Measurements from ENCODE around the gene VAMP1. TPM values are rescaled to one million over a fixed set of nuclear protein-coding genes. Genes with fewer than 3 reads are reported as not detected.

Gene VAMP1
- total RNA-seq, 1 donor from 2014 or later, result 5.3 TPM

DNA sequence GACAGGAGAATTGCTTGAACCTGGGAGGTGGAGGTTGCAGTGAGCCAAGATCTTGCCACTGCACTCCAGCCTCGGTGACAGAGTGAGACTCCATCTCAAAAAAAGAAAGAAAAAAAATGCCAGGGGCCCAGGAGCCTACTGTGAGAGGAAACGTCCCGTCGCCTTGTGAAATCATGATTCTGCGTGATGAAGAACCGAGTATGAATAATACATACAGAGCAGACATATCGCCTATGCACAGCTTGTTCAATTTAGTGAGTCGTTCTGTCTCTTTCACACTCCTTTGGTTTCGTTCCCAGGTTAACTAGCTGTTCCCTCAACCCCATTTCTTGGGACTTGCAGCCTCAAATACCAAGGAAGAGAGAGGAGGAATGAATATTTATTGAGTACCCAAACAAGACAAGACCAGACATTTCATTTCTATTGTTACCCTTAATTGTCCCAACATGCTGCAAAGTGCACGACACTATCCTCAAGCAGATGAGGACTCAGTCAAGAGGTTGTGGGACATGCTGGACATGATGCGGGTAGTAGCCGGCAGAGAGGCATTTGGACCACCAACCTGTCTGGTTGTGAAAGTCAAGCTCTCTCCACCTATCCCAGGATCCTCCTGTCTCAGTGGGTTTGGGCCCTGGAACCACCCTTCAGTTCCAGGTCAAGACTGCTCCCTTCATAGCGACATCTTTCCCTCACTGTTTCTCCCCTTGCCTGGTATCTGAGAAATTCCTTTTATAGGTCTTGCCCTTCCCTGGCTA, 34.3 kb downstream of the VAMP1 start:
- Mint-ChIP-seq H3K36me3 (ENCODE audit: low read depth) (no peaks in the 10 kb centered on the region), H3K4me1 (ENCODE audit: low read depth) (peaks cover 4% of the 10 kb centered on the region), H3K27ac (ENCODE audit: unreplicated experiment) (no peak overlapping the region), H3K27me3 (ENCODE audit: low read depth) (no peaks in the 10 kb centered on the region), H3K9me3 (ENCODE audit: low read depth) (no peaks in the 10 kb centered on the region), H3K4me3 (ENCODE audit: unreplicated experiment) (no peak overlapping the region)
- TF ChIP-seq, protein P1, sequence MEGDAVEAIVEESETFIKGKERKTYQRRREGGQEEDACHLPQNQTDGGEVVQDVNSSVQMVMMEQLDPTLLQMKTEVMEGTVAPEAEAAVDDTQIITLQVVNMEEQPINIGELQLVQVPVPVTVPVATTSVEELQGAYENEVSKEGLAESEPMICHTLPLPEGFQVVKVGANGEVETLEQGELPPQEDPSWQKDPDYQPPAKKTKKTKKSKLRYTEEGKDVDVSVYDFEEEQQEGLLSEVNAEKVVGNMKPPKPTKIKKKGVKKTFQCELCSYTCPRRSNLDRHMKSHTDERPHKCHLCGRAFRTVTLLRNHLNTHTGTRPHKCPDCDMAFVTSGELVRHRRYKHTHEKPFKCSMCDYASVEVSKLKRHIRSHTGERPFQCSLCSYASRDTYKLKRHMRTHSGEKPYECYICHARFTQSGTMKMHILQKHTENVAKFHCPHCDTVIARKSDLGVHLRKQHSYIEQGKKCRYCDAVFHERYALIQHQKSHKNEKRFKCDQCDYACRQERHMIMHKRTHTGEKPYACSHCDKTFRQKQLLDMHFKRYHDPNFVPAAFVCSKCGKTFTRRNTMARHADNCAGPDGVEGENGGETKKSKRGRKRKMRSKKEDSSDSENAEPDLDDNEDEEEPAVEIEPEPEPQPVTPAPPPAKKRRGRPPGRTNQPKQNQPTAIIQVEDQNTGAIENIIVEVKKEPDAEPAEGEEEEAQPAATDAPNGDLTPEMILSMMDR (IDR thresholded peaks at IDR 0.05), result no peak
- no peak for DNase-seq (ENCODE audit: low spot score)

DNA sequence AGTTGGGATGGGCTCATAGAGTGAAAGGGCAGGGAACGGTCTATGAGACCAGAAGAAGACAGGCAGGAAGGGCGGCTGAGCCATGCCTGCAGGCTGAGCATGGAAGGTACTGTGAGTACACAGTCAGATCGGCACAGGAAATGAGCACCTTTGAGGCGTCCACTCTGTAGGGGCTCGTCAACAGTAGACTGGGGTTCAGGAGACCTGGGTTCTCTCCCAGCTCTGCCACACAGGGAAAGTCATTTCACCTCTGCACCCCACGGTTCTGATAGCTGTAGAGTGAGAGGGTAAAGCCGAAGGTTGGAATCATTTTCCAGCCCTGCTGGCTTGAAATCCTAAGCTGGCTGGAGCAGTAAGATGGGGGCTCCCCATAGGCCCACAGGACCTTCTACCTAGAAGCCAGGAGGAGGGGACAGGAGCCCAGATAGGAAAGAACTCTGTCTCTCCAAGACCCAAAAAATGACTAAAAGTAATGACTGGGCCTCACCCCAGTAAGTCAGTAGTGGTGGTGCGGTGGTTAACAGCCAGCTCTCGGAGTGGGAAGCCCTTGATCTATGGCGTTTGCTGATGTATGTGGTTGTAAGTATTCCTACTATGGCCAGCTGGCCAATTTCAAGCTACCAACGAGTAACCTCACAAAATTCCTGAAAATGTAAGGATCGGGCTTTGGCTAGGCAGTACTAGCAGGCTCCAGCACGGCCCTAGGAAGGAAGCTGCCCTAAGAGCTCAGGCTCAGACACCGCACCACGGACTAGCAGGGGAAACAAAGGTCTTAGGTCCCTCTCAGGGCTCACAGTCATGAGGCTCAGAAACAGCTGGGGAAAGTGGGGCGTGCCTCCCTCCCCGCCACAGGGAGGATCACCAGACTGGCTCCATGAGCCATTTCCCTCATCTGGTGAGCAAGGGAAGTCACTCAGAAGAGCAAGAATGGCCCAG, 36.0 kb downstream of the VAMP1 start:
- Mint-ChIP-seq H3K9me3 (ENCODE audit: low read depth) (no peaks in the 10 kb centered on the region), H3K27ac (ENCODE audit: unreplicated experiment) (no peak overlapping the region), H3K27me3 (ENCODE audit: low read depth) (no peaks in the 10 kb centered on the region), H3K36me3 (ENCODE audit: low read depth) (no peaks in the 10 kb centered on the region), H3K4me1 (ENCODE audit: low read depth) (peaks cover 20% of the 10 kb centered on the region), H3K4me3 (ENCODE audit: unreplicated experiment) (no peak overlapping the region)
- TF ChIP-seq, protein P1 (IDR thresholded peaks at IDR 0.05), result no peak
- DNase-seq (ENCODE audit: low spot score), result no peak

DNA sequence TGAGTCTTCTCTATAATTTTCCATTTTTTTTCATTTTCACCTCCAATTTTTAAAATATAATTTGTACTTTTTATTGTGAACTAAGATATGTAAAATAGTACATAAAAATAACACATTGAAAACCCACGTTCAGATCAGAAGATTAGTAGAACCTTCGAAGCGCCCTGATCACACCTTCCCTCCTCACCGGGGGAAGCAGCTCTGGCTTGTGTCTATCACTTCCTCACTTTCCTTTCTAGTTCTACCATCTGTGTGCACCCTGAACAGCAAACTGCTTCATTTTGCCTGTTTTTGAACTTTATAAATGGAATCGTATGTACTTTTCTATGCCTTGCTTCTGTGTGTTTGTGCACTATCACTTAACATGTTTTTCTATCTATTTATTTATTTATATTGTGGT, 37.5 kb downstream of the VAMP1 start:
- no peaks in the 10 kb centered on the region for H3K36me3 Mint-ChIP-seq (ENCODE audit: low read depth)
- no peaks in the 10 kb centered on the region for H3K27me3 Mint-ChIP-seq (ENCODE audit: low read depth)

DNA sequence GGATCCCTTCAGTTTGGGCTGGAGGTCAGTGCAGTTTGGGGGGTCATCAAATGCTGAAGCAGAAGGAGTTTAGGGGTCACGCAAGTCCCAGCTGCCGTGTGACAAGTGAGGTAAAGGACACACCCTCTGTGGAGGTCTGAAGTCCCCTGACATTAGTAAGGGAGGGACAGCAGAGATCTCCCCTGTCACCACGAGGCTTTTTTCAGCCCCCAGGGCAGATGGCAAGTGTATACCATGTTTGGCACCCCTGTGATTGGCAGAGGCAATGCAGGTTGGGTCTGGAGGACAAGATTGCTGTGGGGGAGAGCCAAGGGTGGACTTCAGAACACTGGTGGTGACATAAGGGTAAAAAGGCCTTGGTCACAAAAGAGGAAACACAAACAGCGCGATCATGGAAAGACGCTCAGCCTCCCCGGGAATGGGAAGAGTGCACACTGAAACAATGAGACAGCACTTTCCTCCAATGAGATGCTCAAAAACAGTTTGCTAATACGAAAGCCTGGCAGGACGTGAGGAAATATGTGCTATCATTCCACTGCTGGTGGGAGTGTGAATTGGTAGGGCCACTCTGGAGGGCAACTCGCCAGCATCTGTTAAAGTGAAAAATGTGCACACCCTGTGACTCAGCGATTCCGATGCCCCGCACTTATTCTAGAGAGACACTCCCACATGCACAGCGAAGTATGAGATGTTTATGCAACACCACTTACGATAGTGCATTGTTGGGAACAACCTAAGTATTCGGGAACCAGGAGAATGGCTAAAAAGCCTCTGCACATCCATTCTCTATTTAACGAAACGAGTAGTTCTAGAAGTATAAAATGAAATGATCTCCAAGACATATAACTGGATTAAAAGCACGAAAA, 40.1 kb downstream of the VAMP1 start:
- no peaks in the 10 kb centered on the region for H3K27me3 Mint-ChIP-seq (ENCODE audit: low read depth)
- no peaks in the 10 kb centered on the region for H3K9me3 Mint-ChIP-seq (ENCODE audit: low read depth)
- DNase-seq (ENCODE audit: low spot score), result no peak
- H3K36me3 Mint-ChIP-seq (ENCODE audit: low read depth), result no peaks in the 10 kb centered on the region
- TF ChIP-seq, protein P1 (IDR thresholded peaks at IDR 0.05), result no peak
- peaks cover 20% of the 10 kb centered on the region for H3K4me1 Mint-ChIP-seq (ENCODE audit: low read depth)
- peak overlapping the region; percentile 50 for H3K4me3 Mint-ChIP-seq (ENCODE audit: unreplicated experiment)
- H3K27ac Mint-ChIP-seq (ENCODE audit: unreplicated experiment), result peak overlapping the region; percentile 93

More for the DNA sequence above, 37.5 kb downstream of the VAMP1 start:
- no peak for DNase-seq (ENCODE audit: low spot score)
- TF ChIP-seq, protein P1 (IDR thresholded peaks at IDR 0.05), result no peak
- H3K4me3 Mint-ChIP-seq (ENCODE audit: unreplicated experiment), result no peak overlapping the region
- no peaks in the 10 kb centered on the region for H3K9me3 Mint-ChIP-seq (ENCODE audit: low read depth)
- no peak overlapping the region for H3K27ac Mint-ChIP-seq (ENCODE audit: unreplicated experiment)
- peaks cover 20% of the 10 kb centered on the region for H3K4me1 Mint-ChIP-seq (ENCODE audit: low read depth)
